OCI-LY7 (cell line): ENCODE measurements around the gene EVA1C. TPM values are rescaled to one million over a fixed set of nuclear protein-coding genes. Genes with fewer than 3 reads are reported as not detected.
"Not testable (repeated sequence)": the region's sequence is repeated elsewhere in the genome, so short reads cannot be mapped to it uniquely, and the experiment has no call there.

Experiments
- BruUV-seq: library from RNA; stranded (reverse); fragments of 400-500 nt; replicated peaks from 2 replicates; lab custom pipeline; 2021; lab: Mats Ljungman, UMichigan
- CTCF ChIA-PET: fragments of 300-600 bp; sonication (Branson Sonifier 250); formaldehyde crosslinking; loops from one replicate; lab custom pipeline; 2022; ENCODE audit warnings: antibody characterized with exemption; ENCODE audit not compliant: unreplicated experiment; lab: Charles Lee
- POLR2A ChIA-PET: fragments of 300-600 bp; sonication (Branson Sonifier 250); formaldehyde crosslinking; loops from one replicate; lab custom pipeline; 2022; ENCODE audit warnings: antibody characterized with exemption; lab: Charles Lee
- DNase-seq: peaks from one replicate; pipeline ENCODE4 v3.0.0-alpha.2; 2015; ENCODE audit warnings: low spot score
- H2AFZ ChIP-seq: fragments of 200-600 bp; sonication (generic), shearing (Covaris generic); 2 replicates; pipeline ENCODE4 v1.6.1; 2014; ENCODE audit warnings: mild to moderate bottlenecking, antibody characterized with exemption, low read length, moderate library complexity
- H3K27ac ChIP-seq: fragments of 200-600 bp; sonication (generic); 2 replicates; pipeline ENCODE4 v1.5.1; 2014; ENCODE audit warnings: mixed run types, low read depth, mild to moderate bottlenecking, moderate library complexity, low read length, inconsistent platforms; ENCODE audit not compliant: poor library complexity, severe bottlenecking
- H3K36me3 ChIP-seq: fragments of 200-600 bp; sonication (generic); 2 replicates; pipeline ENCODE4 v1.6.1; 2014; ENCODE audit warnings: mild to moderate bottlenecking, antibody characterized with exemption, low read length, moderate library complexity, mixed read lengths; ENCODE audit not compliant: insufficient read depth
- H3K4me1 ChIP-seq: fragments of 200-600 bp; sonication (generic); 2 replicates; pipeline ENCODE4 v1.5.1; 2014; ENCODE audit warnings: mild to moderate bottlenecking, low read length; ENCODE audit not compliant: insufficient read depth, poor library complexity, severe bottlenecking
- H3K4me2 ChIP-seq: fragments of 200-600 bp; sonication (generic); 2 replicates; pipeline ENCODE4 v1.6.1; 2014; ENCODE audit warnings: mild to moderate bottlenecking, low read length
- H3K4me3 ChIP-seq: fragments of 200-600 bp; sonication (generic); 2 replicates; pipeline ENCODE4 v1.5.1; 2014; ENCODE audit warnings: mild to moderate bottlenecking, low read depth, low read length; ENCODE audit not compliant: poor library complexity, severe bottlenecking
- H3K79me2 ChIP-seq: fragments of 200-600 bp; sonication (generic); 2 replicates; pipeline ENCODE4 v1.6.1; 2016; ENCODE audit warnings: low read depth, mild to moderate bottlenecking, low read length, moderate library complexity, mixed read lengths; ENCODE audit not compliant: insufficient read depth
- H3K9me2 ChIP-seq: fragments of 200-600 bp; sonication (generic); 2 replicates; pipeline ENCODE4 v1.6.1; 2016; ENCODE audit warnings: mild to moderate bottlenecking, low read length, mixed read lengths; ENCODE audit not compliant: insufficient read depth
- H3K9me3 ChIP-seq: fragments of 200-600 bp; sonication (generic); 2 replicates; pipeline ENCODE4 v1.6.1; 2014; ENCODE audit warnings: mild to moderate bottlenecking, mixed run types, low read length, mixed read lengths
- H4K20me1 ChIP-seq: fragments of 200-600 bp; sonication (generic); 2 replicates; pipeline ENCODE4 v1.6.1; 2014; ENCODE audit warnings: mild to moderate bottlenecking, antibody characterized with exemption, low read length, moderate library complexity, mixed read lengths; ENCODE audit not compliant: insufficient read depth
- CTCF ChIP-seq: fragments of 200-600 bp; sonication (generic); conservative IDR thresholded peaks from 2 replicates; pipeline ENCODE4 v1.5.1; 2014; ENCODE audit warnings: mild to moderate bottlenecking, antibody characterized with exemption, low read length, moderate library complexity, mixed read lengths
- EZH2phosphoT487 ChIP-seq: fragments of 200-600 bp; sonication (generic); IDR thresholded peaks from 2 replicates; pipeline ENCODE4 v1.6.1; 2018; ENCODE audit warnings: low read depth, borderline replicate concordance, mild to moderate bottlenecking, mixed run types, antibody characterized with exemption, low read length, moderate library complexity, mixed read lengths
- intact Hi-C: fragments of 100-400 bp; cut with micrococcal nuclease; formaldehyde crosslinking; loops from one replicate; pipeline ENCODE4 v1.10.0; 2022; ENCODE audit not compliant: unreplicated experiment
- total RNA-seq, 2 experiments: library from RNA; depleted of rRNA in 1 of 2; stranded (reverse); fragments of >200 nt in 1 of 2; shearing (Covaris generic) in 1 of 2; gene quantifications; 2 replicates each; pipeline ENCODE4 v1.2.3, GENCODE V29; 2014 to 2022

EVA1C gene
- total RNA-seq, 2 experiments from 2014 or later, result not detected

GRCh38 chr21:32559006-32559610 is 146.6 kb downstream of the EVA1C start:
- Histone ChIP-seq H4K20me1 (no peaks in the 10 kb centered on the region), H3K4me1 (no peaks in the 10 kb centered on the region), H3K4me2 (no peak overlapping the region), H3K79me2 (no peaks in the 10 kb centered on the region), H2AFZ (no peak overlapping the region), H3K9me3 (no peaks in the 10 kb centered on the region), H3K9me2 (no peaks in the 10 kb centered on the region), H3K27ac (no peak overlapping the region), H3K4me3 (no peak overlapping the region), H3K36me3 (no peaks in the 10 kb centered on the region)
- intact Hi-C loops, result no loop called here
- BruUV-seq, result no TSS peak
- no peak for DNase-seq
- ChIA-PET POLR2A (no interaction called here), CTCF (no interaction called here)
- no peak for TF ChIP-seq EZH2phosphoT487
- TF ChIP-seq CTCF, result no peak

- Histone ChIP-seq H4K20me1 (no peaks in the 10 kb centered on the region), H3K79me2 (no peaks in the 10 kb centered on the region), H3K9me3 (no peaks in the 10 kb centered on the region), H2AFZ (no peak overlapping the region), H3K4me2 (no peak overlapping the region), H3K9me2 (no peaks in the 10 kb centered on the region), H3K4me1 (no peaks in the 10 kb centered on the region), H3K36me3 (no peaks in the 10 kb centered on the region), H3K27ac (no peak overlapping the region), H3K4me3 (no peak overlapping the region)
- no peak for DNase-seq
- TF ChIP-seq CTCF, result no peak
- TF ChIP-seq EZH2phosphoT487, result no peak
- intact Hi-C loops, result no loop called here
- ChIA-PET POLR2A (interaction anchor here (0.9 kb wide), 2 partner anchors 10 to 19 kb away, joined by 3 to 4 read pairs; no protein-coding TSS in a partner anchor), CTCF (no interaction called here)
- no TSS peak for BruUV-seq
Measured at GRCh38 chr21:32560896-32561295, 148.4 kb downstream of the EVA1C start.

- H4K20me1 ChIP-seq, BruUV-seq, H3K27ac ChIP-seq, H3K36me3 ChIP-seq, H3K4me3 ChIP-seq, H3K4me2 ChIP-seq, DNase-seq, intact Hi-C loops, H3K9me3 ChIP-seq, H3K9me2 ChIP-seq, H3K79me2 ChIP-seq, CTCF ChIA-PET, H3K4me1 ChIP-seq, H2AFZ ChIP-seq: not testable (repeated sequence)
- POLR2A ChIA-PET, result interaction anchor here (0.9 kb wide), 2 partner anchors 11 to 19 kb away, joined by 3 to 4 read pairs; no protein-coding TSS in a partner anchor
Measured at GRCh38 chr21:32561476-32561875, 149.0 kb downstream of the EVA1C start.
